Measurements from ENCODE around the gene AIFM2.
A peak's percentile ranks its signal among the peaks of the same experiment; 100 is the strongest.
"Not testable (repeated sequence)": the region's sequence is repeated elsewhere in the genome, so short reads cannot be mapped to it uniquely, and the experiment has no call there.

The AIFM2 gene

DNA sequence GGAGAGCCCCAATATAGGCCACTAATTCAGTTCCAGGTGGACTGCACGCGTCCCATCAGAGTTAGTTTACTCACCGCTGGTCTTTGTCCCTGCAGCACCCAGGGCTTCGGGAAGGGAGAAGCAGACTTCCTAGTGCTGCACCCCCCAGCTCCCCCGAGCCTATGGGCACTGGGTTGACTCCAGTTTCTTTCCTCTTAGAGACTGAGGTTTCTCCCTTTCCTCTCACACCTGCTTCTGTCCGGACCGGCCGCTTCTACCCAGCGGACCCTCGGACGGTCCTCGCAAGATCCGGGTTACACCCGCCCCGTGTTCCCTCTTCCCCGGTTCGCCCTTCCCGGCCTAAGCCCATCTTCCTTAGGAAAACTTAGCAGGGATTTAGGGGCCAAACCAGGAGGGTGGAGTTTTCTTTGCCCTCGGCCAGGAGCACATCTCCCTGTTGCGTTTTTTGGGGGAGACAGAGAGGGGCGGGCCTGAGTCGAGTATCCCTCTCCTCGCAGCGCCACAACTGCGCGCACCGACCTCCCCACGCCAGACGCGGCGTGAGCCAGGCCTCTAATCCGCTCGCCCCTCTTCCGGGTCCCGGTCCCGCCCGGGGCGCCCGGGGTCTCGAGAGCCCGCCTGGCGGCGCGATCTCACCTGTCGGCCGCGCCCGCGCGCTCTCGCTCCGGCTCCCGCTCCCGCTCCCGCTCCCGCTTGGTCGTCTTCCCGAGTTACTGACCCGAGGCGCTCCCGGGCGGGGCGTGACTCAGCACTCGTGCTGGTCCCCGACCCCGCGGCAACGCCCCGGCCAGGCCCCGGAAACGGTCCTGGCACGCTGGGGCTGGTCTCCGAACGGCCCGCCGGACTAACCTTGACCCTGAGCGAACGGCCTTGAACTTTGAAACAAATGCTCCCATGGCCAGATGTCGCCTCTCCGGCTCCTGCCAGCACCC is at the start of gene AIFM2:
Gene AIFM2, minus strand, starts transcription at position 728 of the 932 bp plus-strand sequence. CDS start 8,741 bp downstream, outside the sequence.
- DNase-seq = no peak

DNA sequence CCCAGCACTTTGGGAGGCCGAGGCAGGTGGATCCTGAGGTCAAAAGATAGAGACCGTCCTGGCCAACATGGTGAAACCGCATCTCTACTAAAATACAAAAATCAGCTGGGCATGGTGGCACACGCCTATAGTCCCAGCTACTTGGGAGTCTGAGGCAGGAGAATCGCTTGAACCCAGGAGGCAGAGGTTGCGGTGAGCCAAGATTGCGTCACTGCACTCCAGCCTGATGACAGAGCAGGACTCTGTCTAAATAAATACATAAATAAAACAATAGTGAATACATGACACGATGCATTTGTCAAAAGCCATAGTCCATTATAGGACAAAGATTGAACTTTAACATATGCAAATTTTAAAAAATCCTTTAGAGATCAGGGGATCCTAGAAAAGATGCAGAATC is 46.6 kb upstream of the AIFM2 start:
- DNase-seq = not testable (repeated sequence)

DNA sequence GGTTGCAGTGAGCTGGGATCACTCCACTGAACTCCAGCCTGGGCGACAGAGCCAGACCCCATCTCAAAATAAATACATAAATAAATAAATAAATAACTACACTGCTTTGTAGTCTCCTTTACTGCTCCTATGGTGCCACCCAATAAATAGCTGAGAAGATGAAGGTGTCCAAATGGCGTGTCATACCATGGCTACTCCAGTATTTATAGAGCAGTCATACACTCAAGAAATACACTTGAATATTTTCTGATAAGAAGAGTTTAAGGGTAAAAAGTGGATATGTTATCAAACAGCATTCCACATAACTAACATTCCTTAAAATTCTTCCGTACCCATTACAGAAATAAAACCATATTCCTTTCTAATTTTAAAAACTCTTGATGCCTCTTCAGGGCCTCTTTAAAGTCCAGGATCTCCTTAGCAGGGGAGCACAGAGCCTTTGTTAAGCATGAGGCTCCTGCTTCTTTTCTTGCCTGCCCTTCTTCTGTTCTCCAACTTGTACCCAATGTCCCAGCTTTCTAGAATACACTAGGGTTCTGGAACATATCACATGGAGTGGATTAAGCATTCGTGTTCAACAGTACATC is 45.6 kb upstream of the AIFM2 start:
- no peak for DNase-seq

DNA sequence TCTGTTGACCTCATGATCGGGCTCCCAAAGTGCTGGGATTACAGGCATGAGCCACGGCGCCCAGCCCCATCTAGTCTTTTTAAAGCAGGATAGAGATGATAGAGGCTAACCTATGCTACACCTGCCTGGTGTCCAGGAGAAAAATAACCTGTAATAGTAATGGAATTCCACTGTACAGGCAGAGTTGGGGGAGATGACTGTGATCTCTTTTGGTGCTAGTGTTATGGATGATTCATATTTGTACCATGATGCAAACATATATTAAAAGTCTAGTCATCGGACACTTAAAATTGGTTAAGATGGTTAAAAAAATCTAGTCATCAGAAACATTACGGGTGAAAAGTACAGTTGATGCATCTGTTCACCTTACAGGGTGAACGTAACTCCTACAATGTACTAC is 43.8 kb upstream of the AIFM2 start:
- no peak for DNase-seq

DNA sequence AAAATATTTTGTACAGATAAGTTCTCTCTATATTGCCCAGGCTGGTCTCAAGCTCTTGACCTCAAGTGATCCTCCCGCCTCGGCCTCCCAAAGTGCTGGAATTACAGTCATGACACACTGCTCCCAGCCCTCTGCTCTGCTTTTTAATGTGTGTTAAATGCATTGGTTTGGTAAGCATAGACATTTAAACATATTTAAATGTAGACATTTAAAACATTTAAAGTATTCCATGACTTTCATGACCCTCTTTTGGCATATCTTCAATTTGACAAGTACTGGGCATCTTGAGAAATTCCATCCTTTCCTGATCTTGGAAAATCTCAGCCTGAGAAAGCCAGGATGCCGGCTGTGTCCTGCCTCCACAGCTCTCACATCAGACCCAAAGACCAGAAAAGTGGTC is 42.9 kb upstream of the AIFM2 start:
- no peak for DNase-seq

DNA sequence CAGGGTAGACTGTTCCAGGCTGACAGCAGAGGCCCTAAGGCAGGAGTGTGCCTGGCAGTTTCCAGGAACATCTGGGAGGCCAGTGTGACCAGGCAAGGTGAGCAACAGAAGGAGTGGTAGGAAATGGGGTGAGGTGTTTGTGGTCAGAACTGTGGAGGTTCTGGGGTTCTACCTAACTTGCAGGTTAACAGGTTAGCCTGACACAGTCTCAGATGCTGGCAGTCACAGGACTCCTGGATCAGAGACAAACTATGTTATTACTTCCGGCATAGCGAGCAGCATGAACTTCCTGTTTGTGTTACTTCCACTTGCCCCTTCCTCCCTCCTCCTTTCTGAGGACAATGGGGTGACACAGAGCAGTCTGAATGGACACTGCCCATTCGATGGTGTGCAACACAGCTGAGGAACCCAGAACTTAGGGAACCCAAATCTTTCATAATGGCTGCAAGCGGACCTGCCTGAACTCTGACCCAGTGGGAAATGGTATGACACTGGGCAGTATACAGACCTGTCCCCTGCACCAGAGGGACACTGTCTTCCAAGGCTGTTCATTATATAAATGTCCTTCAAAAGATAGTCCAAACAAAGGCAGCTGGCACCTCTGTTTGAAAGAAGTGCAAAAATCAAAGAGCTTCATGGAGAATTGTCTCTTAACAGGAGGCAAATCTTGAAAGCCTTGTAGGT is 41.6 kb upstream of the AIFM2 start:
- DNase-seq = no peak

DNA sequence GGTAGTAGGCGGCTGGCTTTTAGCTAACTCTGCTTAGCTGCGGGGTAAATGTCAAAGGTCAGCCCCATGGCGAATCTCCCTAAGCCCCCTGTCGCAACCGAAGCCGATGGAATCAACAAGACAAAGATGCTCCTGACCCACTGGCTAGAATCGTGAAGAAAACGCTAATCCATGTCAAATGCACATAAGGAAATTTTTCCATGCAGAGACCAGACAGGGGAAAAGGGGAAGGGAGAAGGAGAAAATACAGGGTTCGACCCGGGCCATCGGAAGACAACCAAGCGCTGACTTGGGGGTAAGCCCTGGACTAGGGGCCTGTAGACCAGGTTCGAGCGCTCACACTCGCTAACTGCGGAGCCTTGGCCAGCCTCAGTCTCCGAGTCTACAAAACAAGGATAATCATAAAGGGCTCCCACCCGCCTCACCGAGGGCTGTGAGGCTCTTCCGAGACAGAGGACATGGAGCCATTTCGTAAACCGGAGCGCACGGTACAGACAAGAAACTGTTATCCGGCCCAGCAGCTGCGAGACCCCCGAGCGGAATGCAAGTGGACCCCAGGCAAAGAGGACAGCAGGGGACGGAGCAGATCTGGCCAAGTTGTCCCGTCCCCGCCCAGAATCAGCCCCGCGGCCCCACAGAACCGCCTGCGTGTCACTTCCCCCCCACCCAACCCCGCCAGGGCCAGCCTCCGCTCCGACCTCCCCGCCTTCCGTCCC is 37.2 kb upstream of the AIFM2 start:
- no peak for DNase-seq

DNA sequence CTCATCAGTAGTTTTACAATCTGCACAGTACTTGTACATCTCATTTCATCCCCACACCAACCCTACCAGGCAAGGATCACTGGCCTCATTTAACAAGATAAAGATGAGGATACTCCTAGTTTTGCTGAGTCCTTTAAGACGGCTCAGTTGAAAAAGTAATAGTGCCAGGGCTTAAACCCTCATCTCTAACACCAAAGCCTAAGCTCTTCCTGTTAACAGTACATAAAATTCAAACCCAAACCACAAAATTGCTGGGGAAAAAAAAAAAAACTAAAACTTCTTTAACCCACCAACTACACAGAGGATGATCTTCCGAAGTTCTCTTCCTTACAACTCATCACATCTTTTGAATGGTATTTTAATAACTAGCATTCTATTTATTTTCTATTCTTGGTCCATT is 36.4 kb upstream of the AIFM2 start:
- no peak for DNase-seq

DNA sequence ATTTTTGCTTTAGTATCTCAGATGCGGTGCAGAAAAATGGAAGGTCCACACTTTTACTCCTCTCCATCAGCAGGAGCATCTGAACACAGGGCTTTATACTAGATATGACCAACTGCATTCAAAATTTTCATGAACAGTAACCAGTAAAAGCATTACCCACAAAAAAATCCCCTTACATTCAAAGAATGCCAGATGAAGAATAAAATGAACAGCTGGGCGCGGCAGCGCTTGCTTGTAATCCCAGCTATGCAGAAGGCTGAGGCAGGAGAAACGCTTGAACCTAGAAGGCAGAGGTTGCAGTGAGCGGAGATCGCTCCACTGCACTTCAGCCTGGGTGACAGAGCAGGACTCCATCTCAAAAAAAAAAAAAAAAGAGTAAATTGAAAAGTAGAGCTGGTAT is 34.6 kb upstream of the AIFM2 start:
- no peak for DNase-seq

DNA sequence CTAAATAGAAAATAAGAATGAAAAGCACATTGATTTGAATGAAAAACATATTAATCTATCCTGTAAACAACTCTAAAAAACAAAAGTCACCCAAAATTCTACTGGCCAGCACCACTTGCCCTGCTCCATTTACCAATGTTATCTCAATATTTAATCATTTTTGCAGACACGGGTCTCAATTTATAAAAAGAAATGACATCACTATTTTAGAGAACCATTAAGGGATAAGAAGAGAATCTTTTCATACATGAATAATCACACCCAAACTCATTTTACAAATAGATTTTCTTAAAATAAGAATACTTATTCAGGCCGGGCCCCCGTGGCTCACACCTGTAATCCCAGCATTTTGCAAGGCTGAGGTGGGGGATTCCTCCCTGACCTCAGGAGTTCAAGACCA is 33.8 kb upstream of the AIFM2 start:
- DNase-seq = no peak

DNA sequence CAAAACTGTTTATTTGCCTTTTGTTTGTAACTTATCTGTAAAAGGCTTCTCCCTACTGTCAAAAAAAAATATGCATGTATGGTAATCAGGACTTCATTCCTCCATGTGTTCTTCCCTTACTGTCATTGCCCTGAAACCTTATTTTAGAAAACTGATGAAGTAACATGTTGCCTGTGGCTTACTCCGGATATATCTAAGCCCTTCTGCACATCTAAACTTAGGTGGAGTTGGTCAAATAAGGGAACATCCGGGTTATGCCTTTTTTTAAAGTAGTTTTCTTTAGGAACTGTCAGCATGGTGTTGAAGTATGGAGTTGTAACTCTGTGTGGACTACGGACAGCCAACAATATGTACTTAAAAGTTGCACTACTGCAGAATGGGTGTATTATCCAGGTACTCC is 31.5 kb upstream of the AIFM2 start:
- DNase-seq = no peak

DNA sequence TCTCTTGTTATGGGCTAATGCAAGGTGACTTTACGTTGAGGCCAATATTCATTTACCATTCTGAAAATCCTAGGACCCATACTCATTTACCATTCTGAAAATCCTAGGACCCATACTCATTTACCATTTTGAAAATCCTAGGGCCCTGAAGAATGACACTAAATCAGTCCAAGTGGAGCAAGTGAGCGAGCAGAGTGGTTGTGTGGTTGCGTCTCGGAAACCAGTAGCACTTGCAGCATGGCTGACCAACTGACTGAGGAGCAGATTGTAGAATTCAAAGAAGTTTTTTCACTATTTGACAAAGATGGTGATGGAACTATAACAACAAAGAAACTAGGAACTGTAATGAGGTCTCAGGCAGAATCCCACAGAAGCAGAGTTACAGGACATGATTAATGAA is 30.8 kb upstream of the AIFM2 start:
- no peak for DNase-seq

DNA sequence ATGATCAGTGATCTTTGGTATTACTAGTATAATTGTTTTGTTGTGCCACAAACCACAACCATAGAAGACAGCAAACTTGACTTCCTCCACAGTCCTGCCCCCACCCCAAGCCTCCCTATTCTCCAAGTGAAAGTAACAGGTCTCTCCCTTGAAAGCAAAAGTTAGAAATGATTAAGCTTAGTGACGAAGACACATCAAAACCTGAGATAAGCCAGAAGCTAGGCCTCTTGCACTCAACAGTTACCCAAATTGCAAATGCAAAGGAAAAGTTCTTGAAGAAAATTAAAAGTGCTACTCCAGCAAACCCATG is 30.2 kb upstream of the AIFM2 start:
- DNase-seq = no peak

DNA sequence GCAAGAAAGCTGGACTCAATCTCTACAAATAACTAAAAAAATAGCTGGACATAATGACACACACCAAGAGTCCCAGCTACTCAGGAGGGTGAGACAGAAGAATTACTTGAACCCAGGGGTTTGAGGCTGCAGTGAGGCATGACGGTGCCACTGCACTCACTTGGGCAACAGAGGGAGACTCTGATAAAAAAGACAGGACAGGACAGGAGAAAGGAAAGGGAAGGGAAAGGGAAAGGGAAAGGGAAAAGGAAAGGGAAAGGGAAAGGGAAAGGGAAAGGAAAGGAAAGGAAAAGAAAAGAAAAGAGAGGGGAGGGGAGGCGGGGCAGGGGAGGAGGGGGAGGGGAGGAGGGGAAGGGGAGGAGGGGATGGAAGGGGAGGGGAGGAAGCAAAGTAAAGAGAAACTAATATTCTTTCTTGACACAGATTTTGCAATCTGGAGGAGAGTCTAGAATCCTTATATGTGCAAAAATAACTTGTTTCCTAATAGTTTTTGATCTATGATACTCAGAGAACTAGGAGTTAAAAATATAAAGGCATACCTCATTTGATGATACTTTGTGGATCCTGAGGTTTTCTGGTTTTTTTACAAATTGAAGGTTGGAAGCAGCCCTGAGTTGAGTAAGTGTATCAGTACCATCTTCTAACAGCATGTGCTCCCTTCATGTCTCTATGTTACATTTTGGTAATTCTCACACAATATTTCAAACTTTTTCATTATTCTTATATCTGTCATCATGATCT is 29.7 kb upstream of the AIFM2 start:
- DNase-seq = no peak

DNA sequence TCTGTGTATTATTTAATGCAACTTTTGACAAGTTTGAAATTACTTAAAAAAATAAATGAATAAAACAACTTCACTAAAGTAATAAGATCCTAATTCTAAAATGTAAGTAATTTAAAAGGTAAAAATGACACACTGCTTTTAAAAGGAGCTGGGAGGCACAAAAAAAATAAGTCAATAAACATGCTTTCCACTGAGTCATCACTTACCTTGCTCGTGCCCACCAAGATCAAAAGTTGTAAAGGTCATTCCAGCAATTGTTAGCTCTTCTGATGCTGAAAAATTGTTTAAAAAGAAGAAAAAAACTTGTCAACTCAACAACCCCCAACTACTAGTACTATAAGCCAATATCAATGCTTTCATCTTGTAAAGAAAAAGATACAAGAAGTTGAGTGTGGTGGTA is 28.2 kb upstream of the AIFM2 start:
- no peak for DNase-seq

DNA sequence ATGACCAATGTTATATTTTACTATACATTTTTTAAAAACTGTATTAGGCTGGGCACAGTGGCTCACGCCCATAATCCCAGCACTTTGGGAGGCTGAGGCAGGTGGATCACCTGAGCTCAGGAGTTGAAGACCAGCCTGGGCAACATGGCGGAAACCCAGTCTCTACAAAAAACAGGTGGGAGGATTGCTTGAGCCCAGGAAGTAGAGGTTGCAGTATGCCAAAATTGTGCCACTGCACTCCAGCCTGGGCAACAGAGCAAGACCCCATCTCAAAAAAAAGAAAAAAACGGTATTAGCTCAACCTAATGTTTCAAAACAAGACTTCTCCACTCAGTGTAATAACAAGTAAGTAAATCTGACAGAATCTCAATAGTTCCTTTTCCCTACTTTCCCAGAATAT is 26.7 kb upstream of the AIFM2 start:
- DNase-seq = not testable (repeated sequence)

DNA sequence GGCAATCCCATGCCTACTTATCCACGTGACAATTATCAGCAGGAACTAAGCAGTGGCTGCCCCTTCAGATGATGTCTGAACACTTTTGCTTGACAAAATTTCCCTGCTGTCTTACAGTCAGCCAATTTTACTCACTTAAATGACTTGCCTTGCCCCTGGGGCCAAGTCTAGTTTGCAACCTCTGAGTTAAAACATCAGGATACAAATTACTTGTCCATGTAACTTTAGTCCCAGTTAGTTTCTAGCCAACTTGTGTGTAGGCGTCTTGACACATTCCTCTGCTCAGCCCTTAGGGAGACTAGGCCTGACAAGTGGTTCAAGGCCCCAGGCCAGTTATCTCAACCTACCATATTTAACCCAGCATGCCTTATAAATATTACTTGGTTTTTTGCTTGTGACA is 25.5 kb upstream of the AIFM2 start:
- DNase-seq = no peak

DNA sequence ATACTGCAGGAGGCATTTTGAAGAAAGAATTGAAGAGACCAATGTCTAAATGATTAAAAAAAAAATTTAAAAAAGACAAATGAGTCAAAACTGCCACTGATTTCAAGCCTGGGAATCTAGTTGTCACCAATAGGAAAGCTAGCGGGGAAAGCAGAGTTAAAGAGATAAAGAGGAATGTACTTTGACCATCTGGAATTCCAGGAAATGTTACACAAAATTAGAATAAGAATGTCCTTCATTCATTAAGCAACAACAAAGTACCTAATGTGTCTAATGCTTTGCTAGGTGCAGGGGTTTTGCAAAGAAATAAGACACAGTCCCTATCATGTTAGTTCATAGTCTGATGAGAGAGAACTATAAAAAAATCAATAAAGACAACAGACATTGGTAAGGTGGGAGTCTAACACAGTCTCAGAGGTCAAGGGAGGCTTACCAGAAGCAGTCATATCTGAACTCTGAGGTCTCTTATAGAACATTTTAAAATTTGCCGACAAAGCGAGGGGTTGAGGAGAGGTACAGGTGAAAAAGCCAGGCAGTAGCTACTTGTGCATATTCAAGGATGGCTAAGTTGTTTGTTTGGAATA is 22.7 kb upstream of the AIFM2 start:
- no peak for DNase-seq

DNA sequence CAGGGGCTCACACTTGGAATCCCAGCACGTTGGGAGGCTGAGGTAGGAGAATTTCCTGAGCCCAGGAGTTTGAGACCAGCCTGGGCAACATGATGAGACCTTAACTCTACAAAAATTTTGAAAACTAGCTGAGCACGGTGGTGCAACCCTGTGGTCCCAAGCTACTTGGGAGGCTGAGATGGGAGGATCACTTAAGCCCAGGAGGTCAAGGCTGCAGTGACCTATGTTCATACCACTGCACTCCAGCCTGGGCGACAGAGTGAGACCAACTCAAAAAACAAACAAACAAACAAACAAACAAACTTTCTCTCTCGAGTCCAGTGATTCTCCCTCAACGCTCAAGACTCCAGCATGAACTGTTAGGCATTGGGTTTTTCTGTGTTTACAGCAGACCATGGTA is 15.9 kb upstream of the AIFM2 start:
- DNase-seq = no peak

DNA sequence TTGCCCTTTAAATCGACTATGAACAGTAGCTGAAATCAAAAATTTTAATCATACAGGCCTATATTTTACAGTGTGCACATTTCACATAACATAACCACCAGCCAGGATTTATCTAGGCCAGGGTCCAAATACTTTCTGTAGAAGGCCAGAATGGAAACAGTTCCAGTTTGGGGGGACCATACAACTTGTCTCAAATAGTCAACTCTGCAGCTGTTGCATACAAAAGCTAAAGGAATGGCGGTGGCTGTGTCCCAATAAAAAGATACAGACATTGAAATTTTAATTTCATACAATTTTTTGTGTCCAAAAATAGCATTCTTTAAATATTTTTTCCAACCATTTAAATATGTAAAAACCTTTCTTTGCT is 14.6 kb upstream of the AIFM2 start:
- DNase-seq = no peak

DNA sequence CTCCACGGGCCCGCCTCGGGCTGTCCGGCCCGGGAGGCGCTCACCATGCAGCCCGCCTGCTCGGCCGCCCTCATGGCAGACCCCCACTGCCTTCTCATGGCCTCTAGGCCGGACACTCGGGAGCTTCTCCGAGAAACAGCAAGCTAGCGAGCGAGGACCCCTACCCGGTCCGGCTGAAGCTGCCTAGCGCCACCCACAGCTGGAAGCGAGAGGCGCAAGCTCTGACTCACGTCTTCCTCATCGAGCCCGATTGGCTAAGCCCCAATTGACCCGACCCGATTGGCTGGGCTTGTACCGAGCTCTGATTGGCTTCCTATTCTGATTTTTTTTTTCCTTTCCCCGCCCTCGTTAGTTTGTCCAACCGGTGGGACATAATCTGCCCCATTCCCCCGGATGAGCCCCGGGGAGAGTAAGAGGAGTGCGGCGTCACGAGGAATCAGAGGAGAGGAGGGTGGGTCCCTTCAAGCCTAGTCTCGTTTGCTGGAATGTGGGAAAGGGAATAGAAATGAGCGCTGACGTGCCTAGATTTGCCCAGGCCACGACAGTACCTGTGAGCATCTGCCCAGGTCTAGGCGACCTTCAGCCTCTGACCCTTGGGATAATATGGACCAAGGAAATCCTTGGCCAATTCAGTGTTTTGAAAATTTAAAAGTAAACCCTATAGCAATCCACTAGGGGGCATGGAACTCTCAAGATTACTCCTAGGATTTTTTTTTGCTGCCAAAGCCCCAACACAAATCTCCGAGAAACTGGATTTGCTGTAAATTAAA is 14.0 kb upstream of the AIFM2 start, which contains the start of gene TYSND1:
Gene TYSND1, minus strand, starts transcription at position 212 of the 770 bp plus-strand sequence. Its CDS starts 114 bp downstream, at position 98.
- DNase-seq = peak; percentile 99
